Activated T-cell treated with anti-CD3 and anti-CD28 coated beads, Interleukin-2, amount 50 U/mL, for 72 hours (primary cell): ENCODE data around the gene KRT76. TPM values are rescaled to one million over a fixed set of nuclear protein-coding genes. Genes with fewer than 3 reads are reported as not detected.

Experiments
- ATAC-seq, 2 donors: fragments of 150-1000 bp; cut with Tn5 transposase; replicated peaks in 1 of 2; 2 replicates each; pipeline ENCODE4 v1.10.0; 2021; ENCODE audit warnings: moderate library complexity in 2 of 2, mild to moderate bottlenecking in 1 of 2
- DNase-seq, 2 donors: peaks; one replicate each; pipeline ENCODE4 v3.0.0; 2021 to 2022; ENCODE audit warnings: mixed read lengths in 1 of 2
- H3K27ac Mint-ChIP-seq: one replicate; pipeline ENCODE4 v1.8.0; 2022; ENCODE audit warnings: mild to moderate bottlenecking, moderate library complexity, mixed read lengths
- H3K27me3 Mint-ChIP-seq: one replicate; pipeline ENCODE4 v1.8.0; 2022; ENCODE audit warnings: low read depth, mixed read lengths
- H3K36me3 Mint-ChIP-seq, 2 donors: one replicate each; pipeline ENCODE4 v1.8.0; 2022; ENCODE audit warnings: mixed read lengths in 2 of 2, mild to moderate bottlenecking in 1 of 2; ENCODE audit not compliant: insufficient read depth in 2 of 2
- H3K4me1 Mint-ChIP-seq: one replicate; pipeline ENCODE4 v1.8.0; 2022; ENCODE audit warnings: low read depth, mixed read lengths
- H3K4me3 Mint-ChIP-seq, 2 donors: one replicate each; pipeline ENCODE4 v1.8.0; 2022; ENCODE audit warnings: mild to moderate bottlenecking in 2 of 2, mixed read lengths in 2 of 2, moderate library complexity in 2 of 2
- H3K9me3 Mint-ChIP-seq, 2 donors: one replicate each; pipeline ENCODE4 v1.8.0; 2022; ENCODE audit warnings: mixed read lengths in 2 of 2
- total RNA-seq, 2 donors: library from RNA; stranded (reverse); gene quantifications; one replicate each; pipeline ENCODE4 v1.2.3, GENCODE V29; 2022

Gene KRT76
- not detected for total RNA-seq

GRCh38 chr12:52776913-52777395 is at the start of gene KRT76:
Gene KRT76, minus strand, starts transcription at chr12:52777345. Its CDS starts 54 bp downstream, at chr12:52777291.
- ATAC-seq (no peak), DNase-seq (no peak)
- Mint-ChIP-seq H3K27me3 (peaks cover 7% of the 10 kb centered on the region), H3K4me1 (no peaks in the 10 kb centered on the region), H3K9me3 (no peaks in the 10 kb centered on the region), H3K36me3 (no peaks in the 10 kb centered on the region), H3K27ac (no peak within 1 kb of the TSS), H3K4me3 (no peak within 1 kb of the TSS)

DNA sequence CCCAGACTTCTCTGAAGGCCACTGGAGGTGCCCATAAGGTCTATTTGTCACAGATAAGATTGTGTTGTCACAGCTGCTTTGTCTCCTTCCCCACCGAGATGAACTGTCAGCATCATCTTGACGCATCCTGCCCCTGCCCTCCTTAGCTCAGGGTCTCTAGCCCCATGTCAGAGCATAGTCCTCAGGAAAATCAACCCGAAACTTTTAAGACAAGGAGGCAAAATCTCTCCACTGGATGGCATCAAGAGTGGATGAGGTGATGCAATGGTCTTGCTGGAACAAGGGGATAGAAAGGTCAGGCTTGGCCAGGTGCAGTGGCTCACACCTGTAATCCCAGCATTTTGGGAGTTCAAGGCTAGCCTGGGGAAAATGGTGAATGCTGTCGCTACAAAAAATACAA is 48.8 kb upstream of the KRT76 start:
- Mint-ChIP-seq H3K9me3 (no peaks in the 10 kb centered on the region), H3K4me1 (no peaks in the 10 kb centered on the region), H3K4me3 (no peak overlapping the region), H3K27me3 (no peaks in the 10 kb centered on the region), H3K36me3 (no peaks in the 10 kb centered on the region), H3K27ac (no peak overlapping the region)
- no peak for ATAC-seq
- DNase-seq: no peak

DNA sequence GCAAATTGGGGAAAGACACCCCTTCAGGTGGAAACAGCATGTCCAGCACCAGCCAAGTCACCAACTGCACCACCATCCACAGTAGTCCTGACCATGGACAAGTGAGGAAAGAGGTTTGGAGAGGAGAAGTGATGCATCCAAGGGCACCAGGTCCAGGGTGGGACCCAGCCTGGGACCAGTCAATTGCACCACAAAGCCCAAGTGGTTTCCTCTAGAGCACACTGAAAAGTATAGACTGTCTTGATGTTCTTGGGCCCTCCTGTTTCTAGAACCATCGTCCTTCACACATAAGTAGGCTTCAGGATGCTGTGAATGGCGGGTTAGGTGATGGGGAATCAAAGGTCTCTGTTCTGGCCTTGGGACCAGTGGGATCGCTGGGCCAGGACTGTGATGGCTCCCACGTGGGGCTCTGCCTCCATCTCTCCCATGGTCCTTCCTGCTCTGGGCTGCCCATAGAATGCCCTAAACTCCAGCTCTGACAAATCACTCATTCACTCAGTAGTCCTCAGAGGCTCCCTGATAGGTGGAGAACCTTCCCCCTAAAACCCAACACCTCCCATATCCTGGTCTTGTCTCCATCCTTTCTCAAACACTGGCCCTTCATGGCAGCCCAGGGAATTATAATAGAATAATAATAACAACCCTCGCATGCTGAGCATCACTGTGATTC is 47.7 kb upstream of the KRT76 start:
- Mint-ChIP-seq H3K27me3 (no peaks in the 10 kb centered on the region), H3K4me1 (no peaks in the 10 kb centered on the region), H3K4me3 (no peak overlapping the region), H3K36me3 (no peaks in the 10 kb centered on the region), H3K9me3 (no peaks in the 10 kb centered on the region), H3K27ac (no peak overlapping the region)
- ATAC-seq (no peak), DNase-seq (no peak)

GRCh38 chr12:52823761-52824450 is 46.8 kb upstream of the KRT76 start:
- H3K27me3 Mint-ChIP-seq: no peaks in the 10 kb centered on the region
- ATAC-seq (no peak), DNase-seq (no peak)
- no peak overlapping the region for H3K4me3 Mint-ChIP-seq
- H3K4me1 Mint-ChIP-seq: no peaks in the 10 kb centered on the region
- no peaks in the 10 kb centered on the region for H3K9me3 Mint-ChIP-seq
- no peaks in the 10 kb centered on the region for H3K36me3 Mint-ChIP-seq
- H3K27ac Mint-ChIP-seq: no peak overlapping the region

- H3K27ac Mint-ChIP-seq: no peak overlapping the region
- no peak for ATAC-seq
- no peak for DNase-seq
- no peaks in the 10 kb centered on the region for H3K27me3 Mint-ChIP-seq
- H3K36me3 Mint-ChIP-seq: no peaks in the 10 kb centered on the region
- peaks cover 2% of the 10 kb centered on the region for H3K4me1 Mint-ChIP-seq
- H3K9me3 Mint-ChIP-seq: no peaks in the 10 kb centered on the region
- no peak overlapping the region for H3K4me3 Mint-ChIP-seq
Measured at GRCh38 chr12:52822771-52823510, 45.8 kb upstream of the KRT76 start.

DNA sequence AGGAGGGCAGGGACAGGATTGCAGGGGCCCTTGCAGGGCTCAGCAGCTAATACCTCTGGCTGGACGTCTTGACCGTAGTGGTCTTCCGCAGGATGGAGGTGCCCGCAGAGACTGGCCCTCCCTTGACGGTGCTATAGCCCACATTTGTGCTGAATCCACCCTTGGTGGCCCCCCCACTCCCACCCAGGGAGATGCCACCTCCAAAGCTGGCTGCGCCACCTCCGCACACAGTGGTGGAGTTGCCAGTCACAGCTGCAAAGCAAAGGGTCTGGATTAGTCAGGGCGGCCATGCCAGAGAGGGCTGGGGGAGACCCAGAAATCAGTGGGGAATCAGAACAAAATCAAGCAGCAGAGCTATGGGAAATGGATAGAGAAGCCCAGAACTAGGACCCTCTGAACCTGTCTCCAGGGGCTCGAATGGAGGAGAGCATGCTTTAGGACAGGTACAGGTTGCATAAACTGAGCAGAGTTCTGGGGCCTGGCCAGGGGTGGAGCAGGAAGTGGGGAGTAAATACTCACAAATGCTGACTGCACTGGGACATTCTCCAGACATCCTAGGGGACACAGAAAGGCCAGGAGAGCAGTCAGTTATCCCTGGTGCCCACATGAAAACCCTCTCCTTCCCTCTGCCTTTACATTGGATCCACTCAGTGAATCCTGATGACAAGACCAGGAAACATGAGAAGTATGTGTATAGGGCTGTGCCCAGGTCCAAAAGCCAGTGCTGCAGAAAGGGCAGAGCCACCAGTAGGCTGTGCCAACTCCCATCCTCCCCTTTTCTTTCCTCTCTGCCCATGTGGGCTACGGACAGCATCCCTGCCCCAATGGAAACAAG is 44.9 kb upstream of the KRT76 start:
- Mint-ChIP-seq H3K27ac (no peak overlapping the region), H3K9me3 (no peaks in the 10 kb centered on the region), H3K27me3 (no peaks in the 10 kb centered on the region), H3K36me3 (no peaks in the 10 kb centered on the region), H3K4me1 (peaks cover 11% of the 10 kb centered on the region), H3K4me3 (no peak overlapping the region)
- no peak for DNase-seq
- ATAC-seq: no peak

GRCh38 chr12:52821071-52821730 is 44.1 kb upstream of the KRT76 start:
- H3K27me3 Mint-ChIP-seq: no peaks in the 10 kb centered on the region
- no peak overlapping the region for H3K4me3 Mint-ChIP-seq
- ATAC-seq (no peak), DNase-seq (no peak)
- H3K9me3 Mint-ChIP-seq: no peaks in the 10 kb centered on the region
- H3K27ac Mint-ChIP-seq: no peak overlapping the region
- peaks cover 11% of the 10 kb centered on the region for H3K4me1 Mint-ChIP-seq
- H3K36me3 Mint-ChIP-seq: no peaks in the 10 kb centered on the region

DNA sequence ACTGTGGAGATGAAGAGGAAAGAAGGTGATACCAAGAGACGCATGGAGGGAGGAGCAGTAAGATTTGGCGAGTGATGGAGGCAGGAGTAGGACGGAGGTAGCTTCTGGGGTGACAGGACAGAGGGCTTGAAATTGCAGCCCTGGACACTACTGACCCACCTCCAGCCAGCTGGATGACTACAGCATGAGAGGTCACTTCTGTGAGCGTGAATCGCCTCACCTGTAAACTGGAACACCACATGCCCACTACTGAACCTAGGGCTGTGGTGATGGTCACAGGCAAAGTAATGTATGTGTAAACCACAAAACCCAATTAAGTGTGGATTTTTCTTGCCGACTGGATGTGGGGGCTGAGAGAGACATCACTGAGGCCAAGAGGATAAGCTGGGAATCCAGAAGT is 43.4 kb upstream of the KRT76 start:
- ATAC-seq (no peak), DNase-seq (no peak)
- Mint-ChIP-seq H3K9me3 (no peaks in the 10 kb centered on the region), H3K4me1 (peaks cover 11% of the 10 kb centered on the region), H3K27ac (no peak overlapping the region), H3K36me3 (no peaks in the 10 kb centered on the region), H3K4me3 (no peak overlapping the region), H3K27me3 (no peaks in the 10 kb centered on the region)

DNA sequence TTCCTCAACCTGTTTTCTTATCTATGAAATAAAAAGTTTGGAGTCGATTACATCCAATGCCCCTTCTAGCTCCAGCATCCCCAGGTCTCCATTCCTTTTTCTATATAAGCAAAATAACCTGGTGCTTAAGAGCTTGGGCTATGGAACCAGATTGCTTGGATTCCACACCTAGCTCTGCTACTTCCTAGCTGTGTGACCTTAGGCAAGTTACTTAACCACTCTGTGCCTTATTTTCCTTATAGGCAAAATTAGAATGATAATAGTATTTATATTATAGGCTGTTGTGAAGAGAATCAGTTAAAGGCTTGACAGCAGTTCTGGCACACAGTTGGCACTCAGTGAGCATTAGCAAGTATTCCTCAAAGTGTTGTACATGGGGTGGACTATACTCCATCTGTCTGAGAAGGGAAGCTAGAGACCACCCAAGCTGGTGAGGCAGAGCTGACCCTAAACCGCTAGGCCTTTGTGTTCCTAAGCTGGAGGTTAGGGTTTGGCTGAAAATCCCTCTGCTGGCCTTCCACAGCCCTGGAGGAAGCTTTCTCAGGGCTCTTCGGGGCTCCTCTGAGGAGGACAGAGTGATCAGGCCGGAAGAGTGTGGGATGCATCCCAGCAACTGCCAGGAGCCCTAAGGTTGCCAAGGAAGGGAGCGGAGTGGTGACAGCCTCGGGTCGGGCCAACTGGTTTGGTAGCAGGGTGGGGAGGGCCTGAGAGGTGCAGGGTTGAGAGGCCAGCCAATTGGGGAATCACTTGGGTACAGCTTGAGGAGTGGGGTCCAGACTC is 42.8 kb upstream of the KRT76 start:
- no peak for ATAC-seq
- Mint-ChIP-seq H3K27me3 (no peaks in the 10 kb centered on the region), H3K9me3 (no peaks in the 10 kb centered on the region), H3K4me1 (peaks cover 11% of the 10 kb centered on the region), H3K36me3 (no peaks in the 10 kb centered on the region), H3K4me3 (no peak overlapping the region), H3K27ac (no peak overlapping the region)
- no peak for DNase-seq

DNA sequence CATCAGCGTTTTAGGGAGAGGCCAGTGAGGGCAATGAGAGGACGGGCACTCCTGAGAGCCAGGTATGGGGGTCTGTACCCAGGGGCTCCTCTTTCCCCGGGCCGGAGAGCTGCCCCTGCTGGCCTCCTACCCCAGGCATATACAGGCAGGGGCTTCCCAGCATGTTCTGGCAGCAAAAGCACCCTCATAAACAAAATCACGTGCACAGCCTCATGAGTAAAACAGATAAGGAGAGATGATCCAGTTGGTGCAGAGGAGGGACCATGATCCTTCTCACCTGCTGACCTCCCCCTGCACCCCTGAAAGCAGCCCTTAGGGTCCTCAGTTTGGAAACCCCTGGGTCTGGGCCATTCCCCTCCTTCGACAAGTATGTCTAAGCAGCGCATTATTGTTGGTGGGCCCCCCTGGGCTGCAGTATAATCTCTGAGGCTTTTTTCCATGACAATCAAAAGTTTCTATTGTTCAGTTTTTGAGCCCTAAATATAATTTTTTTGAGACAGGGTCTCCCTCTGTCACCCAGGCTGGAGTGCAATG is 41.8 kb upstream of the KRT76 start:
- Mint-ChIP-seq H3K36me3 (no peaks in the 10 kb centered on the region), H3K4me1 (peaks cover 11% of the 10 kb centered on the region), H3K4me3 (no peak overlapping the region), H3K27ac (no peak overlapping the region), H3K27me3 (no peaks in the 10 kb centered on the region), H3K9me3 (no peaks in the 10 kb centered on the region)
- no peak for DNase-seq
- ATAC-seq: no peak

- H3K27me3 Mint-ChIP-seq: no peaks in the 10 kb centered on the region
- H3K36me3 Mint-ChIP-seq: no peaks in the 10 kb centered on the region
- DNase-seq (no peak), ATAC-seq (no peak)
- H3K4me1 Mint-ChIP-seq: peaks cover 11% of the 10 kb centered on the region
- H3K4me3 Mint-ChIP-seq: no peak overlapping the region
- H3K27ac Mint-ChIP-seq: no peak overlapping the region
- H3K9me3 Mint-ChIP-seq: no peaks in the 10 kb centered on the region
Measured at GRCh38 chr12:52818388-52818787, 41.2 kb upstream of the KRT76 start.
